Tibial nerve (tissue), 4 donors: Measurements from ENCODE around the gene UBE2F.

Experiments used
- EP300 ChIP-seq, 2 donors: sonication (generic); formaldehyde crosslinking; IDR thresholded peaks; one replicate each; pipeline ENCODE4 v1.6.1; 2017; ENCODE audit warnings: antibody characterized with exemption in 2 of 2, mild to moderate bottlenecking in 1 of 2
- POLR2A ChIP-seq, 2 donors: fragments of 450-650 bp; IDR thresholded peaks; one replicate each; pipeline ENCODE4 v1.6.1; 2017; ENCODE audit warnings: antibody characterized with exemption in 2 of 2, mild to moderate bottlenecking in 2 of 2, moderate library complexity in 2 of 2
- TF ChIP-seq, protein P1 (sequence below), 5 experiments: fragments of 200-600 bp in 3 of 5; fragments of 450-650 bp in 2 of 5; sonication (generic) in 3 of 5; IDR thresholded peaks; one replicate each; pipeline ENCODE4 v1.5.1; 2016 to 2019; ENCODE audit warnings: antibody characterized with exemption in 5 of 5, mild to moderate bottlenecking in 3 of 5, moderate library complexity in 2 of 5

DNA sequence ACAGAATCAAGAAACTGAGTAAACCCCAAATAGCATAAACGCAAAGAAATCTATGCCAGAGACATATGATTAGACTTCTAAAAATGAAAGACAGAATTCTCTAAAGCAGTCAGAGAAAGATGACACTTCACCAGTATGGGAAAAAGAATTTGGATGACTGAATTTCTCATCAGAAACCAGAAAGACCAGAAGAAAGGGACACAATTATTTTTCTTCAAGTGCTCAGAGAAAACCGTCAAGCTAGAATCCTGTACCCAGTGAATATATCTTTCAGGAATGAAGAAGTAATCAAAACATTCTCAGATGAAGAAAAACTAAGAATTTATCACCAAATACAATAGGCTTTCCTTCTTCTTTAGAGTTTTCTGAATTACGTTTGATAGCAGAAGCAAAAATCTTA, 119.1 kb downstream of the UBE2F start:
- TF ChIP-seq, protein P1, sequence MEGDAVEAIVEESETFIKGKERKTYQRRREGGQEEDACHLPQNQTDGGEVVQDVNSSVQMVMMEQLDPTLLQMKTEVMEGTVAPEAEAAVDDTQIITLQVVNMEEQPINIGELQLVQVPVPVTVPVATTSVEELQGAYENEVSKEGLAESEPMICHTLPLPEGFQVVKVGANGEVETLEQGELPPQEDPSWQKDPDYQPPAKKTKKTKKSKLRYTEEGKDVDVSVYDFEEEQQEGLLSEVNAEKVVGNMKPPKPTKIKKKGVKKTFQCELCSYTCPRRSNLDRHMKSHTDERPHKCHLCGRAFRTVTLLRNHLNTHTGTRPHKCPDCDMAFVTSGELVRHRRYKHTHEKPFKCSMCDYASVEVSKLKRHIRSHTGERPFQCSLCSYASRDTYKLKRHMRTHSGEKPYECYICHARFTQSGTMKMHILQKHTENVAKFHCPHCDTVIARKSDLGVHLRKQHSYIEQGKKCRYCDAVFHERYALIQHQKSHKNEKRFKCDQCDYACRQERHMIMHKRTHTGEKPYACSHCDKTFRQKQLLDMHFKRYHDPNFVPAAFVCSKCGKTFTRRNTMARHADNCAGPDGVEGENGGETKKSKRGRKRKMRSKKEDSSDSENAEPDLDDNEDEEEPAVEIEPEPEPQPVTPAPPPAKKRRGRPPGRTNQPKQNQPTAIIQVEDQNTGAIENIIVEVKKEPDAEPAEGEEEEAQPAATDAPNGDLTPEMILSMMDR (IDR thresholded peaks at IDR 0.05) = no peak
- TF ChIP-seq POLR2A (IDR thresholded peaks at IDR 0.05) (no peak), EP300 (IDR thresholded peaks at IDR 0.05) (no peak)
